ENCODE data around the gene SMIM29. TPM values are rescaled to one million over a fixed set of nuclear protein-coding genes. Genes with fewer than 3 reads are reported as not detected.
A peak's percentile ranks its signal among the peaks of the same experiment; 100 is the strongest.

The SMIM29 gene
- polyA plus RNA-seq, 1 donor (not counting 4 experiments of a cell fraction or from before 2014, with no cell fraction given): 27.4 TPM

GRCh38 chr6:34201455-34202107, 47.2 kb downstream of the SMIM29 start:
- no peak overlapping the region for H3K4me2 ChIP-seq (ENCODE audit: control insufficient read depth, extremely low read depth, insufficient read depth, low read depth, low read length)
- dilution Hi-C loops (cut with MboI; ENCODE audit: extremely low pct_ligation_motif_present, low sequenced_read_pairs): no loop called here
- no peaks in the 10 kb centered on the region for H3K79me2 ChIP-seq (ENCODE audit: control insufficient read depth, insufficient read depth, low read length)
- H3K36me3 ChIP-seq (ENCODE audit: control insufficient read depth in 2 of 2, extremely low read depth in 1 of 2, insufficient read depth in 2 of 2, low read length in 2 of 2): no peaks in the 10 kb centered on the region
- no peak overlapping the region for H3K4me3 ChIP-seq (ENCODE audit: control insufficient read depth in 2 of 3, extremely low read depth in 1 of 3, insufficient read depth in 2 of 3, low read depth in 1 of 3, low read length in 3 of 3)
- no peaks in the 10 kb centered on the region for H4K20me1 ChIP-seq (ENCODE audit: control insufficient read depth, extremely low read depth, insufficient read depth, low read length)
- no peak overlapping the region for H3K27ac ChIP-seq (ENCODE audit: control insufficient read depth, insufficient read depth, low read length)
- TF ChIP-seq EZH2 (IDR thresholded peaks at IDR 0.05; ENCODE audit: low read length): no peak
- TF ChIP-seq, protein P1, sequence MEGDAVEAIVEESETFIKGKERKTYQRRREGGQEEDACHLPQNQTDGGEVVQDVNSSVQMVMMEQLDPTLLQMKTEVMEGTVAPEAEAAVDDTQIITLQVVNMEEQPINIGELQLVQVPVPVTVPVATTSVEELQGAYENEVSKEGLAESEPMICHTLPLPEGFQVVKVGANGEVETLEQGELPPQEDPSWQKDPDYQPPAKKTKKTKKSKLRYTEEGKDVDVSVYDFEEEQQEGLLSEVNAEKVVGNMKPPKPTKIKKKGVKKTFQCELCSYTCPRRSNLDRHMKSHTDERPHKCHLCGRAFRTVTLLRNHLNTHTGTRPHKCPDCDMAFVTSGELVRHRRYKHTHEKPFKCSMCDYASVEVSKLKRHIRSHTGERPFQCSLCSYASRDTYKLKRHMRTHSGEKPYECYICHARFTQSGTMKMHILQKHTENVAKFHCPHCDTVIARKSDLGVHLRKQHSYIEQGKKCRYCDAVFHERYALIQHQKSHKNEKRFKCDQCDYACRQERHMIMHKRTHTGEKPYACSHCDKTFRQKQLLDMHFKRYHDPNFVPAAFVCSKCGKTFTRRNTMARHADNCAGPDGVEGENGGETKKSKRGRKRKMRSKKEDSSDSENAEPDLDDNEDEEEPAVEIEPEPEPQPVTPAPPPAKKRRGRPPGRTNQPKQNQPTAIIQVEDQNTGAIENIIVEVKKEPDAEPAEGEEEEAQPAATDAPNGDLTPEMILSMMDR (optimal IDR thresholded peaks at IDR 0.05 in 1 of 3, IDR thresholded peaks at IDR 0.05 in 1 of 3, conservative IDR thresholded peaks at IDR 0.05 in 1 of 3; ENCODE audit: extremely low read depth in 1 of 3, insufficient read depth in 2 of 3, low read length in 3 of 3): no peak
- no peaks in the 10 kb centered on the region for H3K9me3 ChIP-seq (ENCODE audit: control insufficient read depth, low read depth, low read length)
- DNase-seq (ENCODE audit: low read depth, low spot score) (no peak), FAIRE-seq (no peak)
- no peaks in the 10 kb centered on the region for H3K27me3 ChIP-seq (ENCODE audit: control insufficient read depth, extremely low read depth, insufficient read depth, low read length)
- peaks cover 8% of the 10 kb centered on the region for H3K4me1 ChIP-seq (ENCODE audit: control insufficient read depth, extremely low read depth, insufficient read depth, low read length)
- no peak overlapping the region for H2AFZ ChIP-seq (ENCODE audit: control insufficient read depth, low read length)
- no peak overlapping the region for H3K9ac ChIP-seq (ENCODE audit: control insufficient read depth, extremely low read depth, insufficient read depth, low read length)
- H3K9me1 ChIP-seq (ENCODE audit: control insufficient read depth, extremely low read depth, insufficient read depth, low read length): no peaks in the 10 kb centered on the region

- H4K20me1 ChIP-seq (ENCODE audit: control insufficient read depth, extremely low read depth, insufficient read depth, low read length): no peaks in the 10 kb centered on the region
Measured at GRCh38 chr6:34200340-34200971, 48.4 kb downstream of the SMIM29 start.

More at GRCh38 chr6:34200340-34200971, 48.4 kb downstream of the SMIM29 start:
- FAIRE-seq: no peak
- H3K9me3 ChIP-seq (ENCODE audit: control insufficient read depth, low read depth, low read length): no peaks in the 10 kb centered on the region
- dilution Hi-C loops (cut with MboI; ENCODE audit: extremely low pct_ligation_motif_present, low sequenced_read_pairs): no loop called here
- no peak overlapping the region for H3K9ac ChIP-seq (ENCODE audit: control insufficient read depth, extremely low read depth, insufficient read depth, low read length)
- no peak overlapping the region for H3K27ac ChIP-seq (ENCODE audit: control insufficient read depth, insufficient read depth, low read length)
- H3K36me3 ChIP-seq (ENCODE audit: control insufficient read depth in 2 of 2, extremely low read depth in 1 of 2, insufficient read depth in 2 of 2, low read length in 2 of 2): no peaks in the 10 kb centered on the region
- peak overlapping the region; percentile 28 for H2AFZ ChIP-seq (ENCODE audit: control insufficient read depth, low read length)
- peaks cover 6% of the 10 kb centered on the region for H3K4me1 ChIP-seq (ENCODE audit: control insufficient read depth, extremely low read depth, insufficient read depth, low read length)
- no peak overlapping the region for H3K4me3 ChIP-seq (ENCODE audit: control insufficient read depth in 2 of 3, extremely low read depth in 1 of 3, insufficient read depth in 2 of 3, low read depth in 1 of 3, low read length in 3 of 3)
- no peak for DNase-seq (ENCODE audit: low read depth, low spot score)
- peaks cover 5% of the 10 kb centered on the region for H3K27me3 ChIP-seq (ENCODE audit: control insufficient read depth, extremely low read depth, insufficient read depth, low read length)
- no peak overlapping the region for H3K4me2 ChIP-seq (ENCODE audit: control insufficient read depth, extremely low read depth, insufficient read depth, low read depth, low read length)
- no peaks in the 10 kb centered on the region for H3K9me1 ChIP-seq (ENCODE audit: control insufficient read depth, extremely low read depth, insufficient read depth, low read length)
- TF ChIP-seq, protein P1 (optimal IDR thresholded peaks at IDR 0.05 in 1 of 3, IDR thresholded peaks at IDR 0.05 in 1 of 3, conservative IDR thresholded peaks at IDR 0.05 in 1 of 3; ENCODE audit: extremely low read depth in 1 of 3, insufficient read depth in 2 of 3, low read length in 3 of 3): no peak
- TF ChIP-seq EZH2 (IDR thresholded peaks at IDR 0.05; ENCODE audit: low read length): no peak
- H3K79me2 ChIP-seq (ENCODE audit: control insufficient read depth, insufficient read depth, low read length): no peaks in the 10 kb centered on the region
